A549 (cell line): ENCODE measurements around the gene PCDH9. TPM values are rescaled to one million over a fixed set of nuclear protein-coding genes. Genes with fewer than 3 reads are reported as not detected.

Source experiments
- ATAC-seq, 2 experiments: fragments of 200-7000 bp in 1 of 2; fragments of >200 bp in 1 of 2; cut with Nextera tagmentation in 1 of 2; cut with Tn5 transposase in 1 of 2; 3 replicates each; pipeline versions ENCODE4 v1.8.0 to v1.9.1; 2018 to 2020; ENCODE audit warnings: mild to moderate bottlenecking in 1 of 2, moderate library complexity in 1 of 2
- CTCF ChIA-PET: fragments of 300-600 bp; sonication (Branson Sonifier 250); formaldehyde crosslinking; extraction: SDS; loops from one replicate; lab custom pipeline; 2021; ENCODE audit warnings: antibody characterized with exemption, inconsistent platforms; lab: Yijun Ruan, JAX
- POLR2A ChIA-PET: fragments of 350-600 bp; formaldehyde crosslinking; extraction: SDS; loops from one replicate; lab custom pipeline; 2021; ENCODE audit warnings: antibody characterized with exemption, inconsistent platforms; lab: Yijun Ruan, JAX
- DNase-seq, 2 experiments: peaks; one replicate each; pipeline versions ENCODE4 v3.0.0 to v3.0.0-alpha.2; 2011 to 2016; ENCODE audit warnings: low read depth in 1 of 2, low spot score in 1 of 2
- FAIRE-seq: peaks from 2 replicates; lab custom pipeline; 2011; peaks lifted over from hg19 to GRCh38; lab: Jason Lieb, UNC
- H3K27ac ChIP-seq, 2 experiments: fragments of >200 bp; sonication (Bioruptor Twin); formaldehyde crosslinking; 3 replicates each; pipeline ENCODE4 v1.5.1; 2016 to 2017
- H3K4me1 ChIP-seq: fragments of >200 bp; sonication (Bioruptor Twin); formaldehyde crosslinking; 3 replicates; pipeline ENCODE4 v1.6.1; 2016
- H3K4me2 ChIP-seq: fragments of >200 bp; sonication (Bioruptor Twin); formaldehyde crosslinking; 3 replicates; pipeline ENCODE4 v1.6.1; 2016
- H3K4me3 ChIP-seq: fragments of >200 bp; sonication (Bioruptor Twin); formaldehyde crosslinking; 3 replicates; pipeline ENCODE4 v1.5.1; 2016
- H3K9me3 ChIP-seq: fragments of >200 bp; sonication (Bioruptor Twin); formaldehyde crosslinking; 3 replicates; pipeline ENCODE4 v1.6.1; 2016
- BHLHE40 ChIP-seq: IDR thresholded peaks from 2 replicates; pipeline ENCODE4 v1.6.1; 2012; ENCODE audit warnings: low read depth, low read length, inconsistent platforms
- CBX2 ChIP-seq: fragments of 200-600 bp; sonication (generic); IDR thresholded peaks from 2 replicates; pipeline ENCODE4 v1.6.1; 2016; ENCODE audit warnings: low read depth, mild to moderate bottlenecking, borderline replicate concordance
- CHD4 ChIP-seq: fragments of 200-600 bp; sonication (generic); IDR thresholded peaks from 2 replicates; pipeline ENCODE4 v1.6.1; 2016; ENCODE audit warnings: antibody characterized with exemption, mild to moderate bottlenecking, borderline replicate concordance
- EP300 ChIP-seq, 2 experiments: fragments of >200 bp; sonication (Bioruptor Twin); formaldehyde crosslinking; IDR thresholded peaks; 2 replicates in 1 of 2; 3 replicates in 1 of 2; pipeline ENCODE4 v1.6.1; 2016 to 2017
- FOSB ChIP-seq: fragments of 250-450 bp; sonication (Bioruptor Pico); IDR thresholded peaks from 2 replicates; pipeline ENCODE4 v1.5.0; 2020; ENCODE audit warnings: mild to moderate bottlenecking, moderate library complexity
- FOXS1 ChIP-seq: fragments of 250-450 bp; sonication (Bioruptor Pico); IDR thresholded peaks from 2 replicates; pipeline ENCODE4 v1.5.0; 2020; ENCODE audit warnings: mild to moderate bottlenecking, moderate library complexity
- GATA3 ChIP-seq: IDR thresholded peaks from 2 replicates; pipeline ENCODE4 v1.6.1; 2012; ENCODE audit warnings: borderline replicate concordance
- HEYL ChIP-seq: fragments of 250-450 bp; sonication (Bioruptor Pico); IDR thresholded peaks from 2 replicates; pipeline ENCODE4 v1.8.0; 2021; ENCODE audit warnings: mild to moderate bottlenecking, moderate library complexity
- HOXA7 ChIP-seq: fragments of 250-450 bp; sonication (Bioruptor Pico); IDR thresholded peaks from 2 replicates; pipeline ENCODE4 v1.5.0; 2020; ENCODE audit warnings: mild to moderate bottlenecking, moderate library complexity
- HOXB13 ChIP-seq: fragments of 250-450 bp; sonication (Bioruptor Pico); IDR thresholded peaks from 2 replicates; pipeline ENCODE4 v1.5.0; 2020; ENCODE audit warnings: low read depth, mild to moderate bottlenecking, moderate library complexity
- HOXB5 ChIP-seq: fragments of 250-450 bp; sonication (Bioruptor Pico); IDR thresholded peaks from 2 replicates; pipeline ENCODE4 v1.5.0; 2020; ENCODE audit warnings: mild to moderate bottlenecking, moderate library complexity
- JUNB ChIP-seq: fragments of >200 bp; sonication (Bioruptor Twin); formaldehyde crosslinking; IDR thresholded peaks from 2 replicates; pipeline ENCODE4 v1.6.1; 2016
- KDM1A ChIP-seq: fragments of 200-600 bp; sonication (generic); IDR thresholded peaks from 2 replicates; pipeline ENCODE4 v1.6.1; 2016; ENCODE audit warnings: low read depth, mild to moderate bottlenecking
- MAFK ChIP-seq: fragments of 450-650 bp; IDR thresholded peaks from 2 replicates; pipeline ENCODE4 v1.6.1; 2014; ENCODE audit not compliant: partially characterized antibody
- MYC ChIP-seq: IDR thresholded peaks from 2 replicates; pipeline ENCODE4 v1.6.1; 2012; ENCODE audit warnings: mild to moderate bottlenecking, inconsistent platforms, low read length, improper control_type of control experiment, borderline replicate concordance
- NFE2L2 ChIP-seq: fragments of 150-350 bp; conservative IDR thresholded peaks from 2 replicates; pipeline ENCODE4 v1.6.1; 2014; ENCODE audit warnings: low read length
- NPAS2 ChIP-seq: fragments of 250-450 bp; sonication (Bioruptor Pico); IDR thresholded peaks from 2 replicates; pipeline ENCODE4 v1.8.0; 2022; ENCODE audit warnings: mild to moderate bottlenecking, moderate library complexity, borderline replicate concordance
- NR3C1 ChIP-seq: fragments of >200 bp; sonication (Bioruptor Twin); formaldehyde crosslinking; IDR thresholded peaks from 3 replicates; pipeline ENCODE4 v1.6.1; 2017
- POLR2A ChIP-seq: IDR thresholded peaks from 2 replicates; pipeline ENCODE4 v1.6.1; 2012; ENCODE audit warnings: mild to moderate bottlenecking, low read length
- RAD21 ChIP-seq, 2 experiments: fragments of >200 bp in 1 of 2; sonication (Bioruptor Twin) in 1 of 2; formaldehyde crosslinking in 1 of 2; IDR thresholded peaks in 1 of 2; conservative IDR thresholded peaks in 1 of 2; 2 replicates in 1 of 2; 3 replicates in 1 of 2; pipeline ENCODE4 v1.6.1; 2012 to 2018; ENCODE audit warnings: inconsistent platforms in 1 of 2
- SREBF2 ChIP-seq: fragments of 450-650 bp; IDR thresholded peaks from 2 replicates; pipeline ENCODE4 v1.6.1; 2014; ENCODE audit warnings: mild to moderate bottlenecking, moderate library complexity
- ZC3H11A ChIP-seq: fragments of 450-650 bp; IDR thresholded peaks from 2 replicates; pipeline ENCODE4 v1.6.1; 2014; ENCODE audit warnings: antibody characterized with exemption, mild to moderate bottlenecking
- ZFP36 ChIP-seq: fragments of 450-650 bp; IDR thresholded peaks from 2 replicates; pipeline ENCODE4 v1.6.1; 2014; ENCODE audit warnings: borderline replicate concordance; ENCODE audit not compliant: partially characterized antibody
- ZNF302 ChIP-seq: fragments of 250-450 bp; sonication (Bioruptor Pico); IDR thresholded peaks from 2 replicates; pipeline ENCODE4 v1.9.0; 2021; ENCODE audit warnings: inconsistent platforms, mild to moderate bottlenecking, moderate library complexity
- ZSCAN20 ChIP-seq: fragments of 250-450 bp; sonication (Bioruptor Pico); IDR thresholded peaks from 2 replicates; pipeline ENCODE4 v1.8.0; 2022; ENCODE audit warnings: mild to moderate bottlenecking, moderate library complexity
- WGBS: methylation state at CpG from one replicate; pipeline ENCODE4 v1.1.6; 2017; ENCODE audit errors: missing lambda C conversion rate; 5-methylcytosine and 5-hydroxymethylcytosine counted together
- polyA plus RNA-seq, 4 experiments: library from polyadenylated mRNA; depleted of rRNA in 3 of 4; stranded (reverse); fragments of >200 nt; fragmentation: RNase III in 1 of 4; extraction: RNeasy Plus Mini Kit Qiagen cat#74134 plus additional on column Dnase treatment in 1 of 4; gene quantifications; 2 replicates in 3 of 4; 3 replicates in 1 of 4; pipeline ENCODE4 v1.2.3, GENCODE V29; 2011 to 2017
- TF ChIP-seq, protein P1 (sequence below): fragments of 250-450 bp; sonication (Bioruptor Pico); IDR thresholded peaks from 2 replicates; pipeline ENCODE4 v1.5.0; 2020; ENCODE audit warnings: low read depth, mild to moderate bottlenecking, moderate library complexity
- TF ChIP-seq, protein P2 (sequence below): fragments of >200 bp; sonication (Bioruptor Twin); formaldehyde crosslinking; IDR thresholded peaks from 3 replicates; pipeline ENCODE4 v1.5.1; 2016
- TF ChIP-seq, protein P3 (sequence below): IDR thresholded peaks from 2 replicates; pipeline ENCODE4 v1.6.1; 2012; ENCODE audit warnings: low read depth, borderline replicate concordance
- TF ChIP-seq, protein P4 (sequence below): fragments of >200 bp; sonication (Bioruptor Twin); formaldehyde crosslinking; IDR thresholded peaks from 3 replicates; pipeline ENCODE4 v1.6.1; 2016
- TF ChIP-seq, protein P5 (sequence below): IDR thresholded peaks from 2 replicates; pipeline ENCODE4 v1.6.1; 2012

Gene PCDH9
- polyA plus RNA-seq, 2 of the 4 experiments (the other 2 are of a cell fraction), result 16.0 to 29.5 TPM

DNA sequence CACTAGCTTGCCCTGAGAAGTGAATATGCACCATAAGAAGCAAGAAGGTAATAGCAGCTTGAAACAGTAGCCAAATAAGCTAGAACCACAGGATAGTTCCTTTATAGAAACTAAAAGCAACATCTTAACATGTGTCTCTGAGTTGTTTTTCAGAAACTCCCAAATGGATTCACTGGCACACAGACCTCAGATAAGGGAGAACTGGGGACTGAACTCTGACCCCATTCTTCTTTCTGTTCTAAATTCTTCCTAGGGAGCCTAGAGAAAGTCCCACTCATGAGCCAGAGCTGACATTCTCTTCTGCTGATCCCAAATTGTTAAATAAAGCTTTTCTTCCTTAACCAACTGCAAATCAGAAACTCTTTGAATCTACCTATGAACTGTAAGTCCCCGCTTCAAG, 146.1 kb downstream of the PCDH9 start:
- CTCF ChIA-PET, result no interaction called here

DNA sequence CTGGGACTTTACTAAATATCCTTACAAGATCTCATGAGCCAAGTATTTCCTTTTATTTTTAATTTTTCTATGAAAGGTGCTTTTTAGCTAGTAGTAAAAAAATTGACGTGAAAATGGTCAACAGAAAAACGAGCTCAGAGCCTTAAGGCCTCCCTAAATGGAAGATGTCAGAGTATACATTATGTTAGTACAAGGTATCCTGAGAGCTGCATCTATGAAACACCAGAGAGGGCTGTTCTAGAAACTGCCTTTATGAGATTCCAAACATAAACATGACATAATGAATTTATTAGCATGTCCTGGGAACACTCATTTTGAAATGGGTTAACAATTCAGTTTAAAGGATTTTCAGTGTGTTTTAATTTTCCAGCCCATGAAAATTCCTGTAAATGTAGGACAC, 146.6 kb downstream of the PCDH9 start:
- no peak for FAIRE-seq
- Histone ChIP-seq H3K9me3 (no peaks in the 10 kb centered on the region), H3K4me1 (peaks cover 35% of the 10 kb centered on the region), H3K27ac (peak overlapping the region in 1 of 2 experiments; percentile 58; a peak in 3 of 6 replicates), H3K4me2 (no peak overlapping the region), H3K4me3 (no peak overlapping the region)
- no peak for ATAC-seq
- DNase-seq, result no peak
- POLR2A ChIA-PET, result no interaction called here
- 59% methylated on average over 2 of the region's 2 CpGs for WGBS
- CTCF ChIA-PET, result no interaction called here
- TF ChIP-seq HOXB13 (CRISPR knock-in tag) (no peak), HEYL (no peak), BHLHE40 (no peak), MAFK (no peak), GATA3 (no peak), NR3C1 (no peak), ZNF302 (CRISPR knock-in tag) (no peak), NFE2L2 (no peak), HOXB5 (CRISPR knock-in tag) (no peak), RAD21 (conservative IDR thresholded peaks at IDR 0.05 in 1 of 2, IDR thresholded peaks at IDR 0.05 in 1 of 2) (no peak), JUNB (no peak), HOXA7 (CRISPR knock-in tag) (no peak), CHD4 (no peak), ZFP36 (no peak), POLR2A (no peak), ZSCAN20 (CRISPR knock-in tag) (no peak), MYC (no peak)
- TF ChIP-seq, protein P1, sequence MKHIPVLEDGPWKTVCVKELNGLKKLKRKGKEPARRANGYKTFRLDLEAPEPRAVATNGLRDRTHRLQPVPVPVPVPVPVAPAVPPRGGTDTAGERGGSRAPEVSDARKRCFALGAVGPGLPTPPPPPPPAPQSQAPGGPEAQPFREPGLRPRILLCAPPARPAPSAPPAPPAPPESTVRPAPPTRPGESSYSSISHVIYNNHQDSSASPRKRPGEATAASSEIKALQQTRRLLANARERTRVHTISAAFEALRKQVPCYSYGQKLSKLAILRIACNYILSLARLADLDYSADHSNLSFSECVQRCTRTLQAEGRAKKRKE, result no peak
- TF ChIP-seq, protein P2, sequence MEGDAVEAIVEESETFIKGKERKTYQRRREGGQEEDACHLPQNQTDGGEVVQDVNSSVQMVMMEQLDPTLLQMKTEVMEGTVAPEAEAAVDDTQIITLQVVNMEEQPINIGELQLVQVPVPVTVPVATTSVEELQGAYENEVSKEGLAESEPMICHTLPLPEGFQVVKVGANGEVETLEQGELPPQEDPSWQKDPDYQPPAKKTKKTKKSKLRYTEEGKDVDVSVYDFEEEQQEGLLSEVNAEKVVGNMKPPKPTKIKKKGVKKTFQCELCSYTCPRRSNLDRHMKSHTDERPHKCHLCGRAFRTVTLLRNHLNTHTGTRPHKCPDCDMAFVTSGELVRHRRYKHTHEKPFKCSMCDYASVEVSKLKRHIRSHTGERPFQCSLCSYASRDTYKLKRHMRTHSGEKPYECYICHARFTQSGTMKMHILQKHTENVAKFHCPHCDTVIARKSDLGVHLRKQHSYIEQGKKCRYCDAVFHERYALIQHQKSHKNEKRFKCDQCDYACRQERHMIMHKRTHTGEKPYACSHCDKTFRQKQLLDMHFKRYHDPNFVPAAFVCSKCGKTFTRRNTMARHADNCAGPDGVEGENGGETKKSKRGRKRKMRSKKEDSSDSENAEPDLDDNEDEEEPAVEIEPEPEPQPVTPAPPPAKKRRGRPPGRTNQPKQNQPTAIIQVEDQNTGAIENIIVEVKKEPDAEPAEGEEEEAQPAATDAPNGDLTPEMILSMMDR, result no peak
- TF ChIP-seq, protein P3, sequence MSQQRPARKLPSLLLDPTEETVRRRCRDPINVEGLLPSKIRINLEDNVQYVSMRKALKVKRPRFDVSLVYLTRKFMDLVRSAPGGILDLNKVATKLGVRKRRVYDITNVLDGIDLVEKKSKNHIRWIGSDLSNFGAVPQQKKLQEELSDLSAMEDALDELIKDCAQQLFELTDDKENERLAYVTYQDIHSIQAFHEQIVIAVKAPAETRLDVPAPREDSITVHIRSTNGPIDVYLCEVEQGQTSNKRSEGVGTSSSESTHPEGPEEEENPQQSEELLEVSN, result no peak

More for the DNA sequence above, 146.1 kb downstream of the PCDH9 start:
- FAIRE-seq, result no peak
- Histone ChIP-seq H3K4me1 (peaks cover 35% of the 10 kb centered on the region), H3K9me3 (no peaks in the 10 kb centered on the region), H3K4me2 (peak overlapping the region; percentile 13; the same call in 1 of the 3 replicates), H3K4me3 (no peak overlapping the region), H3K27ac (peak overlapping the region in 1 of 2 experiments; percentile 58; a peak in 3 of 6 replicates)
- POLR2A ChIA-PET, result no interaction called here
- ATAC-seq, result no peak
- 100% methylated on average over 1 of the region's 1 CpG for WGBS
- no peak for DNase-seq
- TF ChIP-seq ZFP36, result no peak
- TF ChIP-seq CBX2, result no peak
- no peak for TF ChIP-seq ZNF302 (CRISPR knock-in tag)
- TF ChIP-seq NPAS2, result no peak
- no peak for TF ChIP-seq SREBF2

DNA sequence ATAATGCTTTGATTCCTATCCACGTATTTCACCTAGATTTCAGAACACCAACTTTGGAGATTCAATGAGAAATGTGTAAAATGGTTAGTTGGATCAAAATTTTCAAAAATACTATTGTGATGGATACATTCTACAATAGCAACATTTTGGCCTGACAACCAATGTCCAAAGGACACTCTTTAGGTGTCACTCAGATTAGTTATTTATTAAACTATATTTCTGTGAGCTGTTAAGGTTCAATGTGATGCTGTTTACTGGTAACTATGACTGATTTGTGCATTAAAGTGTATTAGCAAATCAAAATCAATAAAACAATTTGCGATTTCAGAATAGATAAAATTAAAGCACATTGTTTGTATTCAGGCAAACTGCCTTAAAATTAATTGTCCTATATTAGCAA, 149.8 kb downstream of the PCDH9 start:
- Histone ChIP-seq H3K27ac (no peak overlapping the region), H3K9me3 (no peaks in the 10 kb centered on the region), H3K4me3 (no peak overlapping the region), H3K4me1 (peaks cover 30% of the 10 kb centered on the region), H3K4me2 (no peak overlapping the region)
- POLR2A ChIA-PET, result no interaction called here
- 90% methylated on average over 2 of the region's 2 CpGs for WGBS
- no peak for ATAC-seq
- DNase-seq, result no peak
- FAIRE-seq, result no peak
- CTCF ChIA-PET, result no interaction called here
- TF ChIP-seq, protein P4, sequence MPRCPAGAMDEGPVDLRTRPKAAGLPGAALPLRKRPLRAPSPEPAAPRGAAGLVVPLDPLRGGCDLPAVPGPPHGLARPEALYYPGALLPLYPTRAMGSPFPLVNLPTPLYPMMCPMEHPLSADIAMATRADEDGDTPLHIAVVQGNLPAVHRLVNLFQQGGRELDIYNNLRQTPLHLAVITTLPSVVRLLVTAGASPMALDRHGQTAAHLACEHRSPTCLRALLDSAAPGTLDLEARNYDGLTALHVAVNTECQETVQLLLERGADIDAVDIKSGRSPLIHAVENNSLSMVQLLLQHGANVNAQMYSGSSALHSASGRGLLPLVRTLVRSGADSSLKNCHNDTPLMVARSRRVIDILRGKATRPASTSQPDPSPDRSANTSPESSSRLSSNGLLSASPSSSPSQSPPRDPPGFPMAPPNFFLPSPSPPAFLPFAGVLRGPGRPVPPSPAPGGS, result no peak
- no peak for TF ChIP-seq FOSB (CRISPR knock-in tag)
- no peak for TF ChIP-seq EP300 (IDR thresholded peaks at IDR 0.05)
- TF ChIP-seq, protein P5, sequence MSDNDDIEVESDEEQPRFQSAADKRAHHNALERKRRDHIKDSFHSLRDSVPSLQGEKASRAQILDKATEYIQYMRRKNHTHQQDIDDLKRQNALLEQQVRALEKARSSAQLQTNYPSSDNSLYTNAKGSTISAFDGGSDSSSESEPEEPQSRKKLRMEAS, result no peak
- TF ChIP-seq HOXB5 (CRISPR knock-in tag), result no peak
- TF ChIP-seq ZC3H11A, result no peak
- no peak for TF ChIP-seq KDM1A
- no peak for TF ChIP-seq FOXS1 (CRISPR knock-in tag)
